NCI-H510A treated with DMSO at 0.1 percent for 48 hours (cell line): ENCODE data around the gene ASIC2.

ENCODE experiments used
- DNase-seq: peaks from one replicate; lab custom pipeline; 2025; lab: John Stamatoyannopoulos, UW

ASIC2 gene

DNA sequence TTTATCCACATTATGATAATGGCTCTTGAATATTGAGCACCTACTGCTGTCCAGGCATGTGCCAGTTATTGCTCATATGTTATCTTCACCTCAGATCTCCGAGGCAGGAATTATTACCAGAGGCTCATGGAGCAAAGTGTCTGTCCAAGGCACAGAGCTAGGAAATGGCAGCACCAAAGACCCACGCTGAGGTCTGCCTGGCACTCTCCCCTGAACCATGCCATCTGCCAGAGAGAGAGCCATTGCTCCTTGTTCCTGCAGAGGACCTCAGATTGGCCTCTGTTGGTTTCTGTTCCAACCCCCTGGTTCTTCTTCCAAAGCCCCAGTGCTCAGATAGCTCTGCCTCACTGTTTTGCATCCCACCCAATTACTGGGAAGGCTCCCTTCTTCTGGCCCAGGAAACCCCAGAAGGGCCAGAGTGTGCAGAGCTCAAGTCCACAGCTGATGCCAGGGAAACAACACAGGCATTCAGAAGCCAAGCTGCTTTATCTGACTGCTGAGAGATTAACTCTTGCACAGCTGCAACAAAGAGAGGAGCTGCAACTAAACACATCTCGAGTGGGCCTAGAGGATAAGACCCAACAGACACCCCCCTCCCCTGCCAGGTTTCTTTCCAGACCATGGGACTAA lies 5.9 kb downstream of the ASIC2 start:
- DNase-seq: no peak

DNA sequence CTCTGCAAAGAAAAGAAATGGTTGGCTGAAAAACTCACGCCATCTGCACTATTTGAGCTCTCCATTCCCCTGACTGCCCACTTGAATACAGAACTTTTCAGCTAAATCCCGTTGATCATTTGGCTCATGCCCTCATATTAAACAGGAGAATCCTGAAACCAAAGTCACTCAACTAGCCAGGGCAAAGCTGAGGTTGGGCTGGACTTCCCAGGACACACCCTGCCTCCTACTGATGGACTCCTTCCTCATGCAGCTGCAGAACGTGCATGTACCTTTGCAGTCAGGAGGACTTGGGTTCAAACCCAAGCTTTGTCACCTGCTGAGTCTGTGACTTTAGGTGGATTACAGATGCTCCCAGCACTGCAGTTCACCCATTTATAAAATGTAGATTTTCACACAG lies 7.7 kb downstream of the ASIC2 start:
- no peak for DNase-seq

DNA sequence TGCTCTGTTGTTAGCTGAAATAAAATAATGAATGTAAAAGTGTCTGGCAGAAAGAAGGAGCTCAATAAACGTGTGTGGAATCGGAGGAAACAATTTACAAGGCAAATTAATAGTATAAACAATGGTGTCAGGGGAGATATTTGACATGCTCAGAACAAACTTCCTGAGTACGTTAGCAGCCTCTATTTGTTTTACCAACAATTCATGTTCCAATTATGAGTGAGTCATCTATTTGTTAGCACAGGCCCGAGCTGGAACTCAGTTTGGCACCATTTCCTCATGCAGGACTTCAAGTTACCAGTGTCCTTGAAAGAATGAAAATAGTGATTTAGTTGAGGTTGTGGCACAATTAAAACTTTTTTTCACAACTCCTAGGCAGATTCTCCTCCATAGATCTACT lies 9.1 kb downstream of the ASIC2 start:
- no peak for DNase-seq

DNA sequence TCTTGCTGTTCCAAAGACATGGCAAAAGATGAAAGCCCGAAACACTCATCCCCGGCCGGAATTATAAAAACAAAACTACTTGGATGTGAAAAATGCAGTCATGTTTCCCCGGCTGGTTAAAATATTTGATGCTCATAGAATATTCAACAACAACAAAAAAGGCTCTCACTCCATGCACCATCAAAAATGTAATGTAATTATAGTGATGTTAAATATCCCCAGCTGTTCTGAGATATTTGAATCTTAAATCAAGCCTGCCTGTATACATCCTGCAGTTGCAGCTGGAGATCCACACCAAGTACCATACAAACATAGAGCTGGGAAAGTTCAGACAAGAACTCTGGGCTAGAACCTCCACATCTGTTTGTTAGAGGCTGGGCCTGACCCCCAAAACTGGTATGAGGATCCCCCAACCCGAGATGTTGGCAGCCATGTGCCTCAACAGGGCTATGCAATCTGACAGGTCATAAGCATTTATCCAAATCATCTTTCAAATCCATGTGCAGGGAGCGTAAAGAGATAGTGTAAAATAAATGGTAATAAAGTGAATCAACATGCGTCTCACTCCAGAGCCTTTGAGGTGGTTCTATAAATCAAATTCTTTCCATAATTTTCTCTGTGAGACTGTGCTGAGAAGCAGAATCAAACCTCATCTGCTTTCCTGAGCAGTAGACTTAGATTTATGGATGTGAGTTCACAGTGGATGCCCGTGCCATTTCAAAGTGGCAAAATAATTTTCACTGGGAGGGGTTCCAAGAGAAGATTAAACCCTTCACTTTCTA lies 12.7 kb downstream of the ASIC2 start:
- DNase-seq: no peak

DNA sequence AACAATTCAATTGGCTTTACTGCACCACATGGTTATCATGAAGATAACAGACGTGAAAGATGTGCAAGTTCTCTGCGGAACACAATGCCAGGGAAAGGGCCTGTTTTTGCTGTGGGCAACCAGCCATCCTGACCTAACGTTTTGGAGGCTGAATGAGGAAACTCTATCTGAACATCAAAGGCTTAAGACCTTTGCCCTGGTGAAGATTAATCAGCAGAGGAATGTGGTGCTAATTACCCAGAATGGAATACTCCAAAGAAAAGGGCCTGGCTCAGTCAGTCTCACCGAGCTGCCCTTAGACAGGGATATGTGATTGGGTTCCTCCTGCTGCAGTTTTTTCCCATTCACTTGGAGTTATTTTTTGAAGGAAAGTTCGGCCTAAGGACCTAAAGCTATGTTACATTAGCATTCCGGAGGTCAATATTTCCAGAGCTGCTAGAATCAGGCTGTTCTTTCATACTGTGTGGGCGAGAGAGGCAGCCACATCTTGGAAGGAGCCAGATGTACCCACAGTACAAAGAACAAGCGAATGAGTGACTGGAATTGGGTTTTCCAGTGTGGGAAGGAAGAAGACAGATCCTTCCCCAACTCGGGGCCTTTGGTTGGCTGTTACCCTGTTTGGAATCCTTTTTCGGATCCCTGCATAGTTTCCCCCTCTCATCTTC lies 15.5 kb downstream of the ASIC2 start:
- no peak for DNase-seq

DNA sequence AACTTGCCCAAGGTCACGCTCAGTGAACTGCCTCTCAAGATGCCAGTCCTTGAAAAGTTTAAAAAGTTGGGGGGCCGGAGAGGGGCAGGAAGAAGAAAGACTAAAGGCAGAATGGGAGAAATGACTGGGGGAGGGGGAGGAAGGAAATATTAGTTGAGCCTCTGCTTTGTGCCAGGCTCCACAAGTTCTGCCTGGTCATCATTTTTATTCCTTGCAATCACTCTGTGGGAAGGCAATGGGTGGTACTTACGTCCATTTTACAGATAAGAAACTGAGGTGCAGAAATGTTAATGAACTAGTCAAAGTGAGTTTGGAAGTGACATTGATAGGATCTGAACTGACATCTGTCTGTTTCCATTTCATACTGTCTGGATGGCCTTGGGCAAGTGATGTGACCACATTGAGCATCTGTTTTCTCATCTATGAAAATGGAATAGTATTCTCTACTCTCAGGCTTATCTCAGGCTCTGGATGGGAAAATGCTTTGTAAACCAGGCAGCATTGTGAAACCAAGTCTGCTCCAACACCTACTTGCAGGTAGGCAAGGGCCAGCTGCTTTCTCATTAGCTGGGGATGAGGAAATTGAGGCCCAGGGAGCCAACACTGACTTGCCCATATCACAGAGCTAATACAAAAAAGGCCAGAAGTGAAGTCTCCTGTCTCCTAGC lies 19.2 kb downstream of the ASIC2 start:
- no peak for DNase-seq

DNA sequence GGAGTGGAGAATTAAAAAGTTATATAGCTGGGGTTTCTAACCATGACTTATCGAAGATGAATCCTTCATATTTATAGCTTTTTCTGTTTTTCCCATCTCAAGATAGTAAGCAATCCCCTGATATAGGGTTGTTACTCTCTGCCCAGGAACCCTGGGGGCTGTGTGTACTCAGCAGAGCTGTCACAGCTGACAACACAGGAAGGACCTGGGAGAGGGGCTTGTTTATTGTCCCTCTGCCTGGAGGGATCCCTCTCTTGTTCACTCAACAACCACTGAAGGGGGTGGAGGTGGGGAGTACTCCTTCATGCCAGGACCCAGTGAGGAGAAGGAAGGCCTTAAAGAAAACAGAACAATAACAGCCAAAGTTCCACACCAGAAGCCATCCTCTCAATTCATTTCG lies 19.8 kb downstream of the ASIC2 start:
- DNase-seq: no peak

DNA sequence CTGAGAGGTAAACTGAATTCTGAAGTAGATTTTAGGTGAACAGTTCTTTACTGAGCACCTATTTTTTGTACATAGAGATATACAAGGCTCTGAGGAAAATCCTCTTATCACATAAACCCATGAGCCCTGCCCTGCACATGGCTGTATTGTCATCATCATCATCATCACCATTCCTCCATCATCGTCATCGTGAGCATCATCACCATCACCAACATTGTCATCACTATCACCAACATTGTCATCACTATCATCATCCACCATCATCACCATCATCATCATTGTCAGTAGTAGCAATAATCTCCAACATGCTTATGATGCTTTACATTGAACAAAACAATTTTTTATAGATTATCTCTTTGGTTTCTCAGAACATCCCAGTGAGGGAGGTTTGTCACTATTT lies 20.7 kb downstream of the ASIC2 start:
- no peak for DNase-seq

DNA sequence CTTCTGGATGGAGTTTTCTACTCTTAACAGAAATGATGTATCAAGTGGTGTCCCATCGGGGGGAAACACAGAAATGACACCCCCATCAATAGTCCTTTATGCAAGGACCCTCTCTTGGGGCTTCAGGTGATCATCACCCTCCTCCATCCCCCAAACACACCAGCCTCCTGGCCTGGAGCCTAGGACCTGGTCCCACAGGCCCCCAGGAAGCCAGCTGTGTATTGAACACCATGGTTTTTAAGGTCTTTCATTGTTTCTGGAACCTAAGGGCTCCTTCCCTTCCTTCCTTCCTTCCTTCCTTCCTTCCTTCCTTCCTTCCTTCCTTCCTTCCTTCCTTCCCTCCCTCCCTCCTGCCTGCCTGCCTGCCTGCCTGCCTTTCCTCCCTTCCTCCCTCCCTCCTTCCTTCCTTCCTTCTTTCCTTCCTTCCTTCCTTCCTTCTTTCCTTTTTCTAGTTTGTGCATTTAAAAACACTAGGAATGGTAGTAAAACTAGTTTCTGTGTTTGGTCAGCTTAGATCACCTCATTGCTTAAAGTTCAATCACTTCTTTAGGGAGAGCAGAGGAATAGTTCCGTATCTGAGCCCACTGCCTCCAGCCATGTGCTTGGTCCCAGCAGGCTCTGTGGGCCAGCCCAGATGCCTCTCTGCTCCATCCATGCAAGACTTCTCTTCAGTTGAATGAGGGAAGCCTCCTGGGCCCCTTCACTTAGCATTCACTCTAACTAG lies 23.6 kb downstream of the ASIC2 start:
- no peak for DNase-seq

DNA sequence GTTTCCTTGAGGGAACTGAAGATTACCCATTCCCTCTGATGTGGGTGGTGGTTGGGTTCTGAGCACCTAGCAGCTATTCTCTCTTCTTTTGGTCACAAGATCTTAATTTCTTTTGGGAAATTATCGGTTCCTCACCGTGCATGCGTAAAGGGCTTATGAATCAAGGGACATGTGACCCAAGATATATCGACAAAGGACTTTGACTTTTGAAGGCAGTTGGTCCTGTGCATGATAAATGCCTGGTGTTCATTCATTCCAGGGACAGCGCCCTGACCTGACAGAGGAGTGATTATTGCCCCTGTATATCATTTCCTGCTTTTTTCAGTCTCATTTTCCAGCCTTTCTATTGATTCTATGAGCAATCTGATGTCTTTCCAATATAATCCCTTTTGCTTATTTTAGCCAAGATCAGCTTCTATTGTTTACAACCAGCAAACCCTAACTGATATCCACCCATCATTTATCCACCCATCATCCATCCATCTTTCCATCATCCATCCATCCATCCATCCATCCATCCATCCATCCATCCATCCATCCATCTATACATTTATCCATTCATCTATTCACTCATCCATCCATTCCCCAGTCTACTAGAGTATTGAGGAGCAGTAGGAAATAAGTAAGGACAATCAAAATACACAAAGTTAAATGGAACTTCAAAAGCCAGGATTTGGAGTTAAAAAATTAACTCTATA lies 25.1 kb downstream of the ASIC2 start:
- no peak for DNase-seq

DNA sequence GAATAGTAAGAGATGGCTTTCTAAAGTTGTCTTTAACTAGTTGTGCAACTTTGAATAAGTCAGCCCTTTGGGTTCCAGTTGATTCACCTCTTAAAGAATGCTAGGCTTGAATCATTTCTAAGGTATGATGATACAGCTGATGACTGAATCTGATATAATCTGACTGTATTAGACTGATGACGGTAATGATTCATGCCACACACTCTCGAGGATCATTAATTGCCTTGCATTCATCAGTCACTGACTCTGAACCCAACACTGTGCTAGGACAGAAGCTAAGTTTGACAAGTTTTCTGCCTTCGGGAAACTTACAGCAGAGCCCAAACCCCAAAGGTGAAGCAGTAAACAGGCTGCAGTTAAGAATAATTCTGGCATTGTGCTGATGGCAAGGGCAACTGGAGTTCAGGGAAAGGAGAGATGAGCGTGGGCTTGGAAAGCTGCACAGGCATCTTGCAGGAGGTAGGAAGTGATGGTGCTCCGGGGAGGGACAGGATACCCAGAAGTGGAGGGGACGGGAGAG lies 25.8 kb downstream of the ASIC2 start:
- no peak for DNase-seq

DNA sequence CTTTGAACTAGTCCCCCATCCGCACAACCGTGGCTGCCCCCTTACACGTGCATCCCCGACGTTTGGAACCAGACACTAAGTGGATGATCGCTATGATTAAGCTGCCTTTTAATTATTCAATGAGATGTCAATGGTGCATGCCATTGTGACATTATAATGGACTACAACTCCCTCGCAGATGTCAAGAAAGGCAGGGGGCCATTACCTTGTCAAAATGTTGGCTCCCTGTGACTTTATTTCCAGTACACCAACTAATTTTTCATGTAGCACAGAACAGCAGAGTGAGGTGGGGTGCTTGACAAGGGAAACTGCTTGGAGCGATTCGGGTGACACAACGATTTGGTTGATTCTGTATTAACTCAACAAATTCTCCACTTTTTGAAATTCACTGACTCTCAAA lies 26.5 kb downstream of the ASIC2 start:
- no peak for DNase-seq

DNA sequence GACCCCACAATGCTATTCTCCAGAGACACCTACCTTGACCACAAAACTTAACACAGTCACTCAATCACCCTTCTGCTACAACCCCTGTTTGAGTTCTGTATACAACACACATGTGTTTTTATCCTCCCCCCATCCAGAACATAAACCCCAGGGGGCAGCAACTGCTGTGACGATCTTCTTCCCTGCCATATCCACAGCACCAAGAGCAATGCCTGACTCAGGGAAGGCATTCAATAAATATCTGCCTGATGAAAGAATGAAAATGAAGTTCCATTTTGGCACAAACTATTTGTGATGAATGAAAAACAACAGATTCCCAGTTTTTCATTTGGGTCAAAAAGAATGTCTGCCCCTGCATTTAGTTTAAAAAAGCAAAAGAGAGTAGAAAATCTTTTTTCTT lies 27.0 kb downstream of the ASIC2 start:
- no peak for DNase-seq

DNA sequence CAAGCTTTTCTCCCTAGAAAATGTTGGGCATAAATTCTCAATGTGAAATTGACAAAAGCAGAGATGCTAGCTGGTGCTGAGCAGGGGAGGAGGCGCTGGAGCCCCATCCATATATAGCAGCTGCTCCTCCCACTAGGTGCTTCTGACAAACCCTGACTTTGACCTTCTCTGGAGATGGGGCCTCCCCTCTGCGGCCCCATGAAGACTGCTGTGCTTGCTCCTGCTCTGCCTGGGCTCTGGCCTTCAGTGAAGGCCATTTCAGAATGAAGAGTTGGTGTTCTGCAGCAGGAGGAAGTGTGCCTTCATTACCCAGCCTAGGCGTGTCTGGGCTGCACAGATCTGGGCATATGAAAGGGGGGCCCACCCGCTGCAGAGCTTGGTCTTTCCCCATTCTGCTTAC lies 29.7 kb downstream of the ASIC2 start:
- no peak for DNase-seq

DNA sequence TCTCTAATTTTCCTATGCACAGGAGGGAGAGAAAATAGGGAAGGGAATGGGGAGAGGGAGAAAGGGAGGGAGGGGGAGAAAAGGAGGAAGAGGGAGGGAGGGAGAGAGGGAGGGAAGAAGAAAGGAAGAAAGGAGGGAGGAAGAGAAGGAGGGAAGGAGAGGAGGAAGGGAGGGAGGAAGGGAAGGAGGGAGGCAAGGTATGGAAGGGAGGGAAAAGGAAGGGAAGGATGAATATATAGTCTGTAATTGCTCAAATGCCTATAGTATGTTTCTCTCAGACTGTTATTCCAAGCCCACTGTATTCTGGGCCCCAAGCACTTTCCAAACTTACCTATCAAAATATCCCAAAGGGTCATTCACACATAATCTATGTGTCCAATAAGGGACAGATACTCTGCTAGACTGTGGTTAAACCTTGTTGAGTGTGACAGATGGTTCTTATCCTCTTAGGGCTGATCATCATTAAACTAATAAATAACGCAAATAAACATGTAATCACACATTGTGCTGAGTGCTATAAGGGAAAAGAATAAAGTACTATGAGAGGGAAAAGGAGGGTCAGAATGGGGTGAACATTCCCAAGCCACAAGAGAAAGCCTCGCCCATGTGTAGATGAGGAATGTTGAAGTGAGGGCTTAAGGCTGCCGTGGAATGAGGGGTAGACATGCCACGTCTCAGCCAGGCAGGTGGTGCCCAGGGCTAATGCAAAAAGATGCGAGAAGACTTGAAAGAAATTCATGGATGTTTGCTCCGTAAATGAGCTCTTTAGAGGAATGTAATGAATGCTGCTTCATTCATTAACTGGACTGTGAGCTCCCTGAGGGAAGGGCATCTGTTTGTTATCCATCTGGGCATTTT lies 30.6 kb downstream of the ASIC2 start:
- DNase-seq: no peak

DNA sequence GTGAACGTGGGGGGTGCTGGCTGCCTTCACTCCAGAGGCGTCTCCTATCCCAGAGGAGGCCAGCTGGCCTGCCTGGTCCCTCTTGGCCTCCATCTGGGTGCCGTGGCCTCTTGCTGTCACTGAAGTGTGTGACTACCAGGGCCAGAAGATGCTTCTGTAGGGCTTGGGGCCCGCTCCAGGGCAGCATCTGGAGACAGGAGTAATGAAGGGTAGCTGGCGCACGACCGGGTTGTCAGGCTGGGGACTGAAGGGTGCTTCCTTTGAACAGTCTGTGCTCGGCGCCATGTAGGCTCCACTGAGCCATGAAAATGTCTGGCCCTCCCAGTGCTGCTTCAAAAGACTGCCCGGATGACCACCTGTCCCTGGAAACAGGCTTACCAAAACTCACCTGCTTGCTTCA lies 31.3 kb downstream of the ASIC2 start:
- no peak for DNase-seq

DNA sequence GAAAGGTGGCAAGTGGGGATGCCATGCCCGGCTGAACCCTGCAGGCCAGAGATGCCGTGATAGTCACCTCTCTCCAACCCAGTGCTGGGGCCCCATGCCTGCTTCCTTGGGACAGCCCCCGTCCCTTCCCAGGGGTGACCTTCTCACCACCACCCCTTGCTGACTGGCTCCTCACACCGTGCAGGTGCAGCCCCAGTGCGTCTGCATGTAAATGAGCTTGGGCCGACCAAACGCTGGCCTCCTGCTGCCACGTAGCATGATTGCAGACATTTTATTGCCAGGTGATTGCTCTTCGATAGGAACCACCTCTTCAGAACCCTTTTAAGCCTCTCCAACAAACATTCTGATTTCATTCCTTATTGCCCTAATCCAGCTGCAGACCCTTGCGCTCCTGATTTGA lies 32.5 kb downstream of the ASIC2 start:
- no peak for DNase-seq

DNA sequence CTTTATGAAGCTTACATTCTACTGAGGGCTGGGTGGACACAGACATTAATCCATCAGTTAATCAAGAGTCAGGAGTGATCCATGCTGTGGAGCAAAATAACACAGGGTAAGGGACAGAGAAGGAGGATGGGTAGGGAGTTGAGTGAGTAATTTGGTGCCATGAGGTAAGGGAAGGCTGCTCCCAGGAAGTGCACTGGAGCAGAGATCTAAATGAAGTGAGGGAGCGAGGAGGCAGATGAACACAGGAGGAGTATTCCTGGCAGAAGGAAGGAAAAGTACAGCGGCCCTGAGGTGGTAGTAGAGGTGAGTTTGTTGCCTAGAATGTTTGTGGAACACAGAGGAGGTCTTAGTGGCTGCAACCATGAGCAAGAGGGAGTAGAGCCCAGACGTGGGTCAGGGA lies 34.8 kb downstream of the ASIC2 start:
- DNase-seq: no peak

DNA sequence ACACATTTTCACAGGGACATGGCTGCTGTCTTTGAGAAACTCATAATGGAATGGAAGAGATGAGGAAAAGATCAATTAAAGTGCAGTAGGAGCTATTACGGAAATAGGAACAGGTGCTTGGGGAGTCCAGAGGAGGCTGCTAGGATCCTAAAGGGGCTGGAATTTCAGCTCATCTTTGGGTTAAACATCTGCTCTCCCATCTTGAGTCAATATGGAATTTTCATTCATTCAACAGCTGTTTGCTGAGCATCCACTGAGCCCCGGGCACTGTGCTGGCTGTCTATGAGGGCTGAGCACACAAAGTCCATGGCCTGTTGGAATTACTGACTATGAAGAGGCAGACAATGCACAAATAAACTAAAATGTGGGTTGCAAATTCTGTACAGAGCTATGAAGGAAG lies 47.9 kb downstream of the ASIC2 start:
- no peak for DNase-seq

DNA sequence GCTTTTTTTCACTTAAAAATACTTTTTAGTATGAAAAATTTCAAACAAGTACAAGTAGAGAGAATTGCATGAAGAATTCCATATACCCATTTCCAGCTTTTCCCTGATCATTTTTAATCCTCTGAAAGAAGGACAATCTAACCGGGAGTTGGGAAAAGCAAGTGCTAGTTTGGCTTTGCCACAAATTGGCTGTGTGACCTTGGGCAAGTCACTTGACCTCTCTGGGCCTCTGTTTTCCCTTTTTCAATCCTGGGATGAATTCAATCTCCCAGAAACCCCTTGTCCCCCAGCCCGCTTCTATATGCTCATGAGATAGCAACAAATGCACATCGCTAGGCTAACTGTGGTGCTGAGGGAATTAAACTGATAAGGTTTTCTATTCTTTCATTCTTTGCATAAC lies 49.4 kb downstream of the ASIC2 start:
- no peak for DNase-seq
